ENCODE results near the gene NANS. TPM values are rescaled to one million over a fixed set of nuclear protein-coding genes. Genes with fewer than 3 reads are reported as not detected.
"Not testable (repeated sequence)": the region's sequence is repeated elsewhere in the genome, so short reads cannot be mapped to it uniquely, and the experiment has no call there.

NANS gene
- polyA plus RNA-seq, 3 donors = 37.8 to 44.7 (median 40.8) TPM

DNA sequence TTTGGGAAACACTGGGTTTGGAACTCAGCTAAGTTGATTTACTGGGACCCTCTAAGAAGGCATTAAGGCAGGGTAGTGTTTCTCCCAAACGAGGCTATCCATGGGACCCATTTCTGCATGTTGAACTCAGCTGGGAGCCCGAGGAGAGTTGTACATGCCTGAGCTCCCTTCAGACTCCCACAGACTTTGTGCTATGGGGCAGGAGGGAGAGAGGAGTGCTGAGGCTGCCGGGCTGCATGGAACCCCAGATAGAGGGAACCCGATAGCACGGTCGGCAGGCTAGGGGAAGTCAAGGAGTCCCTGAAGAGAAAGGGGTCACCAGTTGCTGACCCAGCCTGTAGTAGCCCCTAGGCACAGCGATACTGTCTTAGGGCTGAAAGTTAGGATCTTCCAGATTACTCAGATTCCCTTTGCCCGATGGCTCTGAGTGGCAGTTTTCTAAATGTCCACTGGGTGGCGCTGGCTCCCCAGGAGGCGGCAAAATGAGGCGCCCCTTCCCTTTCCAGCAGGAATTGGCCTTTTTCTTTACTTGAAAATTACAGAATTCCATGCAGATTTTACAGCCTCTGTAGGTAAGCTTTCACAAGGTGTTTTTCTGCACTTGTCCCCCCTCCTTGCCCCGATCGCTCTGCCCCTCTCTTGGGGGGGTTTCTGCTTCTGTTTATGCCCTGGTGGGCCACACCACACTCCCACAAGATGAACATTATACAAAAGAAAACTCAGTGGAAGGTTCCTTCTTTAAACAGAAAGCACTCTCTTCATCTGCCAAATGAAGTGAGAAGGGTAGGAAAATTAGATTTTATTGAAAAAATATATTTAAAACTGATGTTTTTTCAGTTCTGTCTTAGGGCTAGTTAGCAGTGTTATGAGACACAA is 17.8 kb downstream of the NANS start:
- DNase-seq (ENCODE audit: low read depth in 3 of 3, low spot score in 2 of 3) = no peak

GRCh38 chr9:98075332-98075805 is 18.8 kb downstream of the NANS start:
- no peak for DNase-seq (ENCODE audit: low read depth in 3 of 3, low spot score in 2 of 3)

DNA sequence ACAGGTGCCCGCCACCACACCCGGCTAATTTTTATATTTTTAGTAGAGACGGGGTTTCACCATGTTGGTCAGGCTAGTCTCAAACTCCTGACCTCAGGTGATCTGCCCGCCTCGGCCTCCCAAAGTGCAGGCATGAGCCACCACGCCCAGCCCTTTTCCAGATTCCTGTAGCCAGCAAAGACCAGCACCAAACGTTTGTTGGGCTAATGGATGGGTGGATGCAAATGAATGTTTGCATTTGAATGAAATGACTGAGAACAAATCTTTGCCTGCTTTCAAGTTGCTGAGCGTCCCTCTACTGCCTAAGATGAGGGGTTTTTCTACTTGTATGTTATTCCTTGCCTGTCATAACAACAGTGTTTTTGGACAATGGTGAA is 20.0 kb downstream of the NANS start:
- DNase-seq (ENCODE audit: low read depth in 3 of 3, low spot score in 2 of 3) = not testable (repeated sequence)

- DNase-seq (ENCODE audit: low read depth in 3 of 3, low spot score in 2 of 3) = no peak
These were observed 22.4 kb downstream of the NANS start for GRCh38 chr9:98078895-98079294.

DNA sequence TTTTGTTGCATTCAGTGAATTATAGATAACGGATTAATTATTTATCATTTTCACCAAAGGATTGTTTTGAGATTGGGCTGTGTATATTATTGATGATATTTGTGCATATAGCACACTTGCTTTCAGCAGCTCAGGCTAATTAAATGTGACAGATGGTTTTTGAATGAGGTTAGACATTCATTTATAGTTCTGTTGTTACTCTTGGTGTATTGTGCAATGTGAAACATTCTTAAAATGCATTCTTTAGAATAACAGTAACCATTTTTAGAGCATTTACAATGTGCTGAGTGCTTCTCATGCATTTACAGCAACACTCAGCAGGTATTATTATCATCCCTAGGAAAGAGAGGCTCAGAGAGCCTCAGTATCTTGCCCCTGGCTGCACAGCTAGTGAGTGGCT is 23.8 kb downstream of the NANS start:
- no peak for DNase-seq (ENCODE audit: low read depth in 3 of 3, low spot score in 2 of 3)

- DNase-seq (ENCODE audit: low read depth in 3 of 3, low spot score in 2 of 3) = no peak
These were observed 24.2 kb downstream of the NANS start for GRCh38 chr9:98080780-98081179.

DNA sequence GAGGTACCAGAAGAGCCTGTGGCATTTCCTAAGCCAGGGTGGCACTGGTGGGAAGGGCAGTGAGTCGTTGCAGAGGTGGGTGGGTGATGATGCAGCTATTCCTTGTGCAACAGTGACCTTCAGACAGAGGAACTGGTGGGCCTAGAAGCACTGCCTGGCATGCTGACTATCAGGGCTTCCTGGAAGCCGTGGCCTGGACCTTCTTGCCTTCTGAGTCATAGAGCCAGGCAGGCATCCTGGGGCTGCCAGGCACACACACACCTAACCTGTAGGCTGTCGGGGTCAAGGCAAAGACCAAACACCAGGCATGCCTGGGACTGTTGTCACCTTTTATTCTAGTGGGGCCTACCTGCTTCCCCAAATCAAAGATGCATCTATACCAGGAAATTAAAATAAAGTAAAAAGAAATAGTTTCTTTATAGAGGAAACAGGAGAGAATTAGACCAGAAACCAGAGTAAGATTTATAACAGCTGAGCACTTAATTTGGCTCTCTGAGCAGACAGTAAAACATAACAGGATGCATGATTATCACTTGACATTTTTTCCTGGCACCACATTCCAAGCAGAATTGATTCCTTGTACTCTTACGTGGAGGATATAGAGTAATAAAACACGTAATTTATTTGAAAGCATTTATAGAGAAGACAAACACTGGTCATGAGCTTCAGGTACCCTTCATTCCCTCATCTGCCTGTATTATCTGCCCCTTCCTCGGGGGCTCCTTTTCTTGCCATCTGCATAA is 25.1 kb downstream of the NANS start:
- no peak for DNase-seq (ENCODE audit: low read depth in 3 of 3, low spot score in 2 of 3)

- no peak for DNase-seq (ENCODE audit: low read depth in 3 of 3, low spot score in 2 of 3)
These were observed 26.5 kb downstream of the NANS start for GRCh38 chr9:98083061-98083501.

- DNase-seq (ENCODE audit: low read depth in 3 of 3, low spot score in 2 of 3) = no peak
These were observed 27.1 kb downstream of the NANS start for GRCh38 chr9:98083566-98084183.

- DNase-seq (ENCODE audit: low read depth in 3 of 3, low spot score in 2 of 3) = no peak
These were observed 27.9 kb downstream of the NANS start for GRCh38 chr9:98084396-98084795.

- no peak for DNase-seq (ENCODE audit: low read depth in 3 of 3, low spot score in 2 of 3)
These were observed 28.5 kb downstream of the NANS start for GRCh38 chr9:98085058-98085457.

DNA sequence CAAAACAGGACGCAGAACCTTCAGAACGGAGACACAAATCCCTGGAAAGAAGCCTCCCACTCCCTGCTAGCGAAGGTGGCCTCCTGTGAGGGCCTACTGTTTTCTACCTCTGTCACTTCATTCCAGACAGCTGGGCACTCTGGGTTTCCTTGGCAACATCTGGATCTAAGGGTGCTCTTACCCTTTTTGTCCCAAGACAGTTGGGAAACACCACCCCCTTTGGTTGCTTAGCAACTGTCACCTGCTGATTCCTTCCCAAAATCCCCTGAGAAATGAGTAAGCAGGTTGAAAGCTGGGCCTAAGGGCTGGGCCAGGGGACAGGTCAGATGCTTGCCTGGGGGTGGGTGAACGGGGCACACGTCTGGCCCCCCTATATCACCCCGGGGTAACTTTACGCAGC is 29.4 kb downstream of the NANS start:
- DNase-seq (ENCODE audit: low read depth in 3 of 3, low spot score in 2 of 3) = no peak

- no peak for DNase-seq (ENCODE audit: low read depth in 3 of 3, low spot score in 2 of 3)
These were observed 29.9 kb downstream of the NANS start for GRCh38 chr9:98086461-98086860.

- DNase-seq (ENCODE audit: low read depth in 3 of 3, low spot score in 2 of 3) = peak in 2 of 3 donors; percentile 34 to 50
These were observed 31.2 kb downstream of the NANS start for GRCh38 chr9:98087420-98088354.

- not testable (repeated sequence) for DNase-seq (ENCODE audit: low read depth in 3 of 3, low spot score in 2 of 3)
These were observed 34.1 kb downstream of the NANS start for GRCh38 chr9:98090674-98091073.

GRCh38 chr9:98091735-98092612 is 35.4 kb downstream of the NANS start:
- DNase-seq (ENCODE audit: low read depth in 3 of 3, low spot score in 2 of 3) = no peak

DNA sequence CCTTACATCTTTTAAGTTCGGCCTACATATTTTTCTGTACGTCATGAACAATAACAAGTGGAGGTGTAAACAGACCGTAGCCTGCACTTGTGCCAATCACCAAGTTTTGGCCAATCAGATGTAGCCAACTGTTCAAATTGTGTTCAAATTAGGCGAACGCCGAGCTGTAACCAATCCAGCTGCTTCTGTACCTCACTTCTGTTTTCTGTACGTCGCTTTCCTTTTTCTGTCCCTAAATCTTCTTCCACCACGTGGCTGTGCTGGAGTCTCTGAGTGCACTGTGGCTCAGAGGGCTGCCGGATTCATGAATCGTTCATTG is 36.0 kb downstream of the NANS start:
- DNase-seq (ENCODE audit: low read depth in 3 of 3, low spot score in 2 of 3) = no peak

- DNase-seq (ENCODE audit: low read depth in 3 of 3, low spot score in 2 of 3) = no peak
These were observed 37.8 kb downstream of the NANS start for GRCh38 chr9:98094316-98094715.

- no peak for DNase-seq (ENCODE audit: low read depth in 3 of 3, low spot score in 2 of 3)
These were observed 38.3 kb downstream of the NANS start for GRCh38 chr9:98094851-98095250.
